ENCODE data around the gene THBS1.

Gene THBS1

GRCh38 chr15:39609166-39609916 lies 28.5 kb downstream of the THBS1 start:
- DNase-seq: no peak

- DNase-seq: no peak
These were observed 29.8 kb downstream of the THBS1 start for GRCh38 chr15:39610665-39611064.

GRCh38 chr15:39613271-39613670 lies 32.4 kb downstream of the THBS1 start:
- no peak for DNase-seq

DNA sequence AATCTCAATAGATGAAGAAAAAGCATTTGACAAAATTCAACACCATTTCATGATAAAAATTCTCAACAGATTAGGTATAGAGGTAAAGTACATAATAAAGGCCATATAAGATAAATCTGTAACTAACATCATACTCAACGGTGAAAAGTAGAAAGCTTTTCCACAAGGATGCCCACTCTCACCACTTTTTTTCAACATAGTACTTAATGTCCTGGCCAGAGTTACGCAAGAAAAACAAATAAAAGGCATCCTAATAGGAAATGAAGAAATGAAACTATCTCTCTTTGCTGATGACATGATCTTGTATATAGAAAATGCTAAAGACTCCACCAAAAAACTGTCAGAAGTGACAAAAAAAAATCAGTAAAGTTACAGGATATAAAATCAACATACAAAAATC lies 33.0 kb downstream of the THBS1 start:
- no peak for DNase-seq

DNA sequence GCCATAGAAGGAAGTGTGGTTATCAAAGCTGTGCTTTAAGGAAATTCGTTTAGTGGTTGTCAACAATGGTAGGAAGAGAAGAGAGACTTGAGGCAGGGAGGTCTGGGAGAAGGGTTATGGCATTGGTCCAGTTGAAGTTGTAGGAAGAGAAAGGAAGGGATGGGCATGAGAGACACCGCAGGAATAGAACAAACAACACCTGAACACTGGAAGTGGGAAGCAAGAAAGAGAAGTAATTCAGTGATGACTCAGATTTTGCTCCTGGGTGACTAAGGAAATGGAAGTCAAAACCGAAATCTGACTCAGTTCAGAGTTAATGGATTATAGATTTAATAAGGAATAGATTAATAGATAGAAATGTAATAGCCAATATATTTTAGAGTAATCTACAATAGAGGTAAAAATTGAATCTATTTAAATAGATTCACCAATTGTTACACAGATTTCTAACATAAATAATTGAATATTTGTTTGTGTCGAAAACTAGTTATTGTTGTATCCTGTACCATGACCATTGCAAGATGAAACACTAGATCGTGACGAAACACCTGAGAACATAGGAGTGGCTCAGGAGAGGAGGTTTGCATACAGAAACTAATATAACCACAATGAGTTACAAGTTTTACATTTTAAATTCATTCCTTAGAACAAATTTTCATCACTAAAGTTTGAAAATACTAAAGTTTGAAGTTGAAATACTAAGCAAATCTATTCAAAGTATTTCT lies 36.0 kb downstream of the THBS1 start:
- no peak for DNase-seq

DNA sequence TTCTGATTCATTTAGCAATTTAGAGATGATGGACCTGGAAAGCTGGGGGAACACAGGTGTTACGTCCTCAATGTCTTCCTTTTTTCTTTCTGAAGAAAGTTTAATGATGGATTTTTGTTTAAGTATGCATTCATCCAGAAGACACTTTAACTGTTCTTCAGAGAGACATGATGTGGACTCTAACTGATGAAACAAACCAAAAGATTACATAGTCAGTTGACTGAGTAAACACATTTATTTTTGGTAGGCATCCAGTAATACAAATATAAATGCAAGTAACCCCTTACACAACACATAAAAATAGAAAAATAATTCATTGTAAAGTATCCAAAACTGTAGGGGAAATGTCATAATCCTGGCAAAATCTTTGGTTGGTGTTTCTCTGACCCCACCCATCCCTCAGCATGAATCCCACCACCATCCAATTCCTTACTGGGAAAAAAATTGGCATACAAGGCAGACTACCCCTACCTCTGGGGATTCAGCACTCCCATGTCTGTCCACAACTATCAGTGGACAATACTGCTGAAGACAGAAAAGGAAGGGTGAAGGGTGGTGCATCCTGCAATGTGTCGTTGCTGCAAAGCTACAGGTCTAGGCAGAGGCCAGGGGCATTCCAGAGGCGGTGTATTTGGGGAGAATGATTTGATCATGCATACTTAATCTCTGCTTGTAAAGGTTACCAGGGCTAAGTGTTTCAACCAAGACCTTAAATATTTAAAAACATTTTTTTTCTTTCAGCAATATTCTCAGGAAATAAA lies 37.4 kb downstream of the THBS1 start:
- no peak for DNase-seq

DNA sequence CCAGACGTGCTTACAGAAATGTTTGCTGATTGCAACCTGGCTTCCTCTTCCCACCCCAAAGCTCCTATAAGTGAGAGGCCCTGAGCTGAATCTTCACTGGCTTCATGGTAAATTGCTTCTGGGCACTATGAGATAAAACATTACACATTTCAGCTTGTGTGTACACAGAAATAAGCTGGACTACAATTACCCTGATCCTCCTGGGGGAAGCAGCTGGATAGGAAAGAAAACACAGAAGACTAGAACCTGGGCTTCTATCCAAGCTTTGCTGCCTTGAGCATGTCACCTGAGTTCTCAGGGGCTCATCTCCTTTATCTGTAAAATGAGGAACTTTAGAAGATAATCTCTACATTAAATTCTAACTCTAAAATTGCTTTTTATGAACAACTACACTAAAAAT lies 40.3 kb downstream of the THBS1 start:
- no peak for DNase-seq

- no peak for DNase-seq
These were observed 41.1 kb downstream of the THBS1 start for GRCh38 chr15:39621976-39622375.

DNA sequence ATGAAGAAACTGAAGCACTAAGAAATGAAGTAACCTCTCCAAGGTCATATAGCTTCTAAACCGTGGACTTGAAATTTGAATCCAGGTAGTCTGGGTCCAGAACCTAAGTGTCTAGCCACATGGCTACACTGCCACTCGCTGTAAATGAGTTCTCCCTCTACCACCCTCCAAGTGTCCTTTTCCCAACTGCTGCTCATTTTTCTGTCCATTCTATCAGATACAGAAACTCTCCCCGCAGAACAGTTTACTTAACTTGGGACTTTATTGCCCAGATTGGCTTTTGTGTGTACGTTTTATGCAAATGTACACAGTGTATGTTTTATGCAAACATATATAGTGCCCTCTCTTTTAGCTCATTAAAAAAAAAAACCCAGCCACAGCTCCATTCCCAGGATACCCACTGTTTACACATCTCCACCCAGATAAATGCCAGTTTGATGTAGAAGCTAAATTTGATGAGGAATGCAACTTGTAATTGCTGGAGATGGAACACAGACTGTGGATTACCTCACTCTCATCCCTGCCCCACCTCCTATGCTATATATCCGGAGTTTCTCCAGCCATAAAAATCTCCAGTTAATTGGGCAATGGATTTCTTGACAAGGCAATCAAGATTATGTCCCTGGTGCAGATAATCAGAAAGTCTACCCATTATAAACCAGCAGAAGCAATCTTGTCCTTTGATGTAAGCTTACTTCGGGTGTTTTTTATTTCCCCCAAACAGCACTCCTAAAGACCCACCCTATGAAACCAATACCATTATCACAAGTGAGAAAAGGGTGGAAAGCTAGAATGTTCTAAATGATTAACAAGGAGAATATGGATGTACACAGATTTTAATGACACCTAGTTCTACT lies 42.0 kb downstream of the THBS1 start:
- no peak for DNase-seq

- no peak for DNase-seq
These were observed 42.7 kb downstream of the THBS1 start for GRCh38 chr15:39623529-39623931.

GRCh38 chr15:39624806-39625205 lies 43.9 kb downstream of the THBS1 start:
- no peak for DNase-seq

GRCh38 chr15:39625451-39625850 lies 44.6 kb downstream of the THBS1 start:
- no peak for DNase-seq

DNA sequence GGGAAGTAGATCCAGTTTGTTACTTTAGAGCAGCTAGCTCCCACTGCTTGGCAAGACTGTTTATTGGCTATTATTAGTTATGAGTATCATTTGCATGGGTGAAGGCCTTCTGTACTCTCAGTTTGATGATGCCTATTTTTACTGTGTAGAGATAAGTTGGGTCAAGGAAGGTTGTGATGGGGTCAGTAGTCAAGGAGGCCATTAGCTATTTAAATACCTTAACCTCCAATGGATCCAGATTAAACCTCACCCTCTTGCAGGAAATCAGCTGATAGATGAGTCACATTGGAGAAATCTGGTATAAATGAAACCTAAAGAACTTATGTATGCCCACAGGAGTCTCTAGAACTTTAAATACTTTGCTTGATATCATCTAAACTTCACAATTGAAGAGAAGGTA lies 45.0 kb downstream of the THBS1 start:
- no peak for DNase-seq

- DNase-seq: no peak
These were observed 46.7 kb downstream of the THBS1 start for GRCh38 chr15:39627451-39628143.

DNA sequence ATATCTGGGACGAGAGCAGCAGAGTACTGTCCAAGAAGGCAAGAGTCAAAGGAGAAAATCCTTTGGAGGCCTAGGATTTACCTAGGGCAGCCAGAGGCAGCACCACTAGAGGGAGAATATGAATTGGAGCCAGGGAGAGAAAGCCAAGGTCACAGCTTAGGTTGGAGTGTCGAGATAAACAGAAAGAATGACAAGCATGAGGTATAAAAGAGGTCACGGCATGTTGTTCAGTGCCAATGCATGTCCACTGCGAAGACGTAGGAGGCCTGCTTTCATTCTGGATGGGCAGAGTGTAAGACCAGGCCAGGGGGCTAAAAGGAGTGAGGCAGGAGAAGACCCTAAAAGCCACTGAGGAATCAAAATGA lies 47.2 kb downstream of the THBS1 start:
- no peak for DNase-seq

DNA sequence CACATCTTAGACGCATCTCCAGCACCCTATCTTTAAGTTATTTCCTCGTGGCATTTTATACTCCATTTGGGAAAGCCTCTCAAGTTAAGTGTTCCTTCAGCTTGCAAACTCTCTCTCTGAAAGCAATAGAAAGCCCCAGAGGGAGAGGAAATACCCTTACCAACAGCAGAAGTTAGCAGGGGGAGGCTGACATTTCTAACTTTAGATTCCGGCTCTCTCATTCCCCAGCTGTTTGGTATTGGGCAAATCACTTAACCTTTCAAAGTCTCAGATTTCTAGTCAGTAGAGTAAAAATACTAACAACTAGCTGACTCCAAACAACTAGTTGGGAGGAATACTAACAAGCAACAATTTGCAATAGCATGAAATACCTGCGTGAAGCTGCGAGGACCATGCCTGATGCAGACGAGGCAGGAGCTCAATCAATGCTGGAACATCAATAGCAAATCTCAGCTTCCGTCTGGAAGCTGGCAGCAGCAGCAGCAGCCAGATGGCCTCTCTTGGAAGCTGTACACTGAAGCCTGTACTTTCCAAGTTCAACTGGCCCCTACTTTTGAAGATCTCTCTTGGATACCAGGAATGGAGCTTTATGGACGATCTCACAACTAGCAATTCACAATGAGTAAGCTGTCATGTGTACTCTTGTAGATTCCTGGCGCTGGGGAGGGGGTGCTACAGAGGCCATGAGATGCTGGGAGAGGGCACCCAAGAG lies 47.8 kb downstream of the THBS1 start:
- no peak for DNase-seq

DNA sequence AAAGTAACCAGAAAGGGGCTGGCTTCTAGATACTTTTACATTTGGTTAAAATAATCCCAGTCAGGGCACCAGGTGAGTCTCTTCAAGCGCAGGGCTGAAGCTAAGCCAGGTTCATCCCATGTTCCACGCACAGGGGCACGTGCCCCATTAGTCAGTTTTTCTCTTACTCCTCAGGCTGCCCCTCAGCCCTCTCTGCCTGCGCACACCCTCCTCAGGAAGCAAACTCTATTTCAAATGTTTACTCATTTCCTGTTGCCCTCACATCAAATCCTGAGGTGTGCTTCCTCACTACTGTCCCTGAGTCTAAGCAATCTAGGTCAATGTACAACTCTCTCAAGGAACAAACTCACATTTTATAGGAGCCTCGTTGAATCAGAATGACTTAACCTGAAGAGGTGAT lies 48.5 kb downstream of the THBS1 start:
- no peak for DNase-seq

GRCh38 chr15:39629906-39630305 lies 49.0 kb downstream of the THBS1 start:
- no peak for DNase-seq

DNA sequence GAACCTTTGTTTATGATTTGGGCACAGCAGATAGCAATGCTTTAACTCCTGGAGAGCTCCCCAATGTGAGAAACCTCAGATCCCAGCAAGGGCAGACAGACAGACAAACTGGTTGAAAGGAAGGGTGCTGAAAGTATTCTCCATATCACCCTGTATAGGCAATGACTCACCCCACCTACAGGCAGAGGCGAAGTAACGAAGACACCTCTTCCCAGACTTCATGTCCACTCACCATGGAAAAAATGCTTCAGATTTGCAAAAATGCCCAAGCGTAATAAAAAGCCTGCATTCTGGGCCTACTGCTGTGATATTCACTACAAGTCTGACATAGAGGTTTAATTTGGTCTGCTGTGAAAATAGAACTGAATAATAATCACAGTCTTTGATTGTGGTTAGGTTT lies 50.5 kb downstream of the THBS1 start:
- no peak for DNase-seq

DNA sequence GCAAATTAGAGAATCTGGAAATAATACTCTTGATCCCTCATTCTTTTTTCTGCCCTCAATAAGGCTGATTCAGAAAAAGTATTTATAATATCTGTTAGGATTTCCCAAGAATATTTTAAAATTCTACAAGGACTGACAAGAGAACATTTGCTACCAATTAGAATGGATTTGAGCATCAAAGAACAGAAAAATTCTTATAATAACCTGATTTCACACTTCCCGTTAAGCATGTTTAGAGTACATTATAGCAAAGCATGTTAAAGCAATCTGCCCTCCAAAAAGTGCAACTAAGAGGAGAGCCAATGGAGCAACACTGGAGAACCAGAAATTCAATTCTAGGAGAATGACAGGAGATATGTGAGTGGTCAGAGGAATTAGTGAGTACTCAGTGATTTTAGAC lies 57.2 kb downstream of the THBS1 start:
- no peak for DNase-seq

GRCh38 chr15:39639037-39639436 lies 58.2 kb downstream of the THBS1 start:
- no peak for DNase-seq

GRCh38 chr15:39640665-39641064 lies 59.8 kb downstream of the THBS1 start:
- DNase-seq: no peak

All from cortex of kidney (tissue), 1 donor.